GM21381 (cell line): ENCODE data around the gene MAPT.

Source experiments
- ATAC-seq: cut with Tn5 transposase; IDR thresholded peaks from one replicate; pipeline ENCODE4 v1.9.1; 2021; ENCODE audit warnings: mild to moderate bottlenecking, moderate library complexity; ENCODE audit not compliant: unreplicated experiment

Gene MAPT

DNA sequence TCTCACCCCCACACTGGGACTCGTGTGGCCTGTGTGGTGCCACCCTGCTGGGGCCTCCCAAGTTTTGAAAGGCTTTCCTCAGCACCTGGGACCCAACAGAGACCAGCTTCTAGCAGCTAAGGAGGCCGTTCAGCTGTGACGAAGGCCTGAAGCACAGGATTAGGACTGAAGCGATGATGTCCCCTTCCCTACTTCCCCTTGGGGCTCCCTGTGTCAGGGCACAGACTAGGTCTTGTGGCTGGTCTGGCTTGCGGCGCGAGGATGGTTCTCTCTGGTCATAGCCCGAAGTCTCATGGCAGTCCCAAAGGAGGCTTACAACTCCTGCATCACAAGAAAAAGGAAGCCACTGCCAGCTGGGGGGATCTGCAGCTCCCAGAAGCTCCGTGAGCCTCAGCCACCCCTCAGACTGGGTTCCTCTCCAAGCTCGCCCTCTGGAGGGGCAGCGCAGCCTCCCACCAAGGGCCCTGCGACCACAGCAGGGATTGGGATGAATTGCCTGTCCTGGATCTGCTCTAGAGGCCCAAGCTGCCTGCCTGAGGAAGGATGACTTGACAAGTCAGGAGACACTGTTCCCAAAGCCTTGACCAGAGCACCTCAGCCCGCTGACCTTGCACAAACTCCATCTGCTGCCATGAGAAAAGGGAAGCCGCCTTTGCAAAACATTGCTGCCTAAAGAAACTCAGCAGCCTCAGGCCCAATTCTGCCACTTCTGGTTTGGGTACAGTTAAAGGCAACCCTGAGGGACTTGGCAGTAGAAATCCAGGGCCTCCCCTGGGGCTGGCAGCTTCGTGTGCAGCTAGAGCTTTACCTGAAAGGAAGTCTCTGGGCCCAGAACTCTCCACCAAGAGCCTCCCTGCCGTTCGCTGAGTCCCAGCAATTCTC, 132.1 kb downstream of the MAPT start:
- no peak for ATAC-seq

DNA sequence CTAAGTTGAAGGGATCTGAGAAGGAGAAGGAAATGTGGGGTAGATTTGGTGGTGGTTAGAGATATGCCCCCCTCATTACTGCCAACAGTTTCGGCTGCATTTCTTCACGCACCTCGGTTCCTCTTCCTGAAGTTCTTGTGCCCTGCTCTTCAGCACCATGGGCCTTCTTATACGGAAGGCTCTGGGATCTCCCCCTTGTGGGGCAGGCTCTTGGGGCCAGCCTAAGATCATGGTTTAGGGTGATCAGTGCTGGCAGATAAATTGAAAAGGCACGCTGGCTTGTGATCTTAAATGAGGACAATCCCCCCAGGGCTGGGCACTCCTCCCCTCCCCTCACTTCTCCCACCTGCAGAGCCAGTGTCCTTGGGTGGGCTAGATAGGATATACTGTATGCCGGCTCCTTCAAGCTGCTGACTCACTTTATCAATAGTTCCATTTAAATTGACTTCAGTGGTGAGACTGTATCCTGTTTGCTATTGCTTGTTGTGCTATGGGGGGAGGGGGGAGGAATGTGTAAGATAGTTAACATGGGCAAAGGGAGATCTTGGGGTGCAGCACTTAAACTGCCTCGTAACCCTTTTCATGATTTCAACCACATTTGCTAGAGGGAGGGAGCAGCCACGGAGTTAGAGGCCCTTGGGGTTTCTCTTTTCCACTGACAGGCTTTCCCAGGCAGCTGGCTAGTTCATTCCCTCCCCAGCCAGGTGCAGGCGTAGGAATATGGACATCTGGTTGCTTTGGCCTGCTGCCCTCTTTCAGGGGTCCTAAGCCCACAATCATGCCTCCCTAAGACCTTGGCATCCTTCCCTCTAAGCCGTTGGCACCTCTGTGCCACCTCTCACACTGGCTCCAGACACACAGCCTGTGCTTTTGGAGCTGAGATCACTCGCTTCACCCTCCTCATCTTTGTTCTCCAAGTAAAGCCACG, 133.0 kb downstream of the MAPT start:
- no peak for ATAC-seq

DNA sequence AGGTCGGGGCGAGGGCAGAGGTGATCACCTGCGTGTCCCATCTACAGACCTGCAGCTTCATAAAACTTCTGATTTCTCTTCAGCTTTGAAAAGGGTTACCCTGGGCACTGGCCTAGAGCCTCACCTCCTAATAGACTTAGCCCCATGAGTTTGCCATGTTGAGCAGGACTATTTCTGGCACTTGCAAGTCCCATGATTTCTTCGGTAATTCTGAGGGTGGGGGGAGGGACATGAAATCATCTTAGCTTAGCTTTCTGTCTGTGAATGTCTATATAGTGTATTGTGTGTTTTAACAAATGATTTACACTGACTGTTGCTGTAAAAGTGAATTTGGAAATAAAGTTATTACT, 133.6 kb downstream of the MAPT start:
- no peak for ATAC-seq

- no peak for ATAC-seq
These were observed 134.0 kb downstream of the MAPT start for GRCh38 chr17:46028374-46028773.

DNA sequence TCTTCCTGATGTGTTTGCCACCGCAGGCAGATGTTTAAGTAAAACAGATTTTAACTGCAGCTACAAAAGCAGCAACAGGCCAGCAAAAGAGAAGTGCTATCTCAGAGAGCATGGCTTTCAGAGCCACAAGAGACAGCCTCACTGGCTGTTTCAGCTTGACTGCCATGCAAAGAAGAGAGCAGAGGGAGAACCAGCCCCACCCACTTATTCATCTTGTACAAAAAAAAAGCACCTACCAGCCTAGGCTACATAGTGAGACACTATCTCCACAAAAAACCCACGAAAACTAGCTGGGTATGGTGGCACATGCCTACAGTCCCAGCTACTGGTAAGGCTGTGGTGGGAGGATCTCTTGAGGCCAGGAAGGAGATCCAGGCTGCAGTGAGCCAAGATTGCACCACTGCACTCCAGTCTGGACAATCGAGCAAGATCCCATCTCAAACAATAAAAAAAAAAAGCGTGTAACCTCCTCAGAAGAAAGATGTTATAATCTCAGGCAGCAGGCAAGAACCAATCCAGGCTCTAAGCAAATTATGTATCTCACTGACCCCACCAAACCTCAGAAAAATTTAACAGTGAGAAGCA, 134.7 kb downstream of the MAPT start:
- no peak for ATAC-seq

- no peak for ATAC-seq
These were observed 135.3 kb downstream of the MAPT start for GRCh38 chr17:46029627-46030026.

- no peak for ATAC-seq
These were observed 136.4 kb downstream of the MAPT start for GRCh38 chr17:46030752-46031151.

DNA sequence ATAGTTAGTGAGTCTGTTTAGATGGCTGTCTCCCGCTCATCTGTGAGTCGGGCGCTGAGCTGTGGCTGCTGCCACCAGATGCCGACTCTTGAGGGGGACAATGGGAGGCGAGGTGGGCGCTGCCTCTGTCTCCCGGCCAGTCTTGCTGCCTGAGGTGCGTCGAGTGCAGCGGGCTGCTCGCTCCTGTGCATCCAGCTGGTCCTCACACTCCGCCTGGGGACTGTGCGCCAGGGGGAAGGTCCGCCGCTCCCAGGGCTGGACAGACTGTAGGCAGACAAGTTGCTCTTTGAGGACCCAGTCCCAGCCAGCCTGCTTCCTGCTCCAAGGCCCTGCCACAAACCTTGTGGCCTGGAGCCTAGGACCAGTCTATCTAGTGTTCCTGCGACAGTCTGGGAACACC, 137.1 kb downstream of the MAPT start:
- ATAC-seq, result no peak

GRCh38 chr17:46031920-46032319, 137.6 kb downstream of the MAPT start:
- ATAC-seq, result no peak

- no peak for ATAC-seq
These were observed 138.6 kb downstream of the MAPT start for GRCh38 chr17:46032909-46033308.

DNA sequence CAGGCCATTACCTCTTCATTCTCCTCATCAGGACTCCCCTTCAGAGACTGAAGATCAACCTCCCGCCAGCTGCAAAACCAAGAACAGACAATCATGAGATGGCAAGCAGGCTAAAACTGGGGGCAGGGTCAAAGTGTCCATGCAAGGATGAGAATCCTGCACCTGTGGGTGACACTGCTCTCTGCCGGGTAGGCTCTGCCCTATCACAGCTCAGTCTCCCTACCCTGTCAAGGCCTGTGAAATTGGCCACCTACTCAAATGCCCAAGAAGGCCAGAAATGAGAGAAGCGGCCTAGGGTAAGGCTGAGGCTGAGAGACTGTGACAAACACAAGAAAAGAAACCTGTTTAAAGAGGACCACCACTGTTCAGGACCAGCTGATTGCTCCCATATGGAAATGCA, 139.0 kb downstream of the MAPT start:
- no peak for ATAC-seq

- no peak for ATAC-seq
These were observed 140.9 kb downstream of the MAPT start for GRCh38 chr17:46035112-46035818.

GRCh38 chr17:46036491-46036890, 142.1 kb downstream of the MAPT start:
- ATAC-seq, result no peak

- ATAC-seq, result no peak
These were observed 143.4 kb downstream of the MAPT start for GRCh38 chr17:46037722-46038255.

DNA sequence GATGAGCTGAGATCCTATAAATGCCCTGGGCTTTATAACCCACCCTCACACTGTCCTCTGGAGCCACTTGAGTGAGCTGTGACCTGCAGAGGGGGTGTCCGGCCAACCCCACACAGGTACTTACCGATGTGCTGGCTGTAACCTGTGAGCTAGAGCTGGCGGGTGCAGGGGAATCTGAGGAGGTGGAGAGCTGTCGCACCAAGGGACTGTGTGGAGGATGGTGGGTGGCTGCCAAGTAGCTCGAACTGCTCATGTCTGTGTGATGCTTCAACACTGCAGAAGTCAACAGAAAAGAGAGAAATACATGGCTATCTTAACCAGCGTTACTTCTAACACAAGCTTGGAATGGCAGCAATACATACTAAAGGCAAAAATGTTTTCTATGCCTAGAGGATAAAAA, 144.1 kb downstream of the MAPT start:
- ATAC-seq, result no peak

GRCh38 chr17:46038937-46039336, 144.6 kb downstream of the MAPT start:
- no peak for ATAC-seq

GRCh38 chr17:46039592-46040186, 145.3 kb downstream of the MAPT start:
- ATAC-seq, result no peak

DNA sequence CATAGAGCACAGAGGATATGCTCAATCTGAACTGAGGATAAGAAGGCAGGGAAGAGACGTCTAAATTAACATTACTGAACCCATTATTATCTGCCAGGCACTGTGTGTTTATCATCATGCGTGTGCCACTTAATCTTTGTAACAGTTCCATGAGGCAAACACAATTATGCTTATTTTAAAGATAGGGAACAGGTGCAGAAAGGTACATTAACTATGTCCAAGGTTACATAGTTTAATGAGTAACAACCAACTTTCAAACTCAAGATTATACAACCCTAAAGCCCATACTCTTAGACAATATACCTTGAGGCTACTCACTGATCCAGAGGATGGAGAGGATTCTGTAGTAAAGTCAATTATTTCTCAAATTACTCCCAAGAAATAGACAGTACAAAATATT, 147.9 kb downstream of the MAPT start:
- ATAC-seq, result no peak

DNA sequence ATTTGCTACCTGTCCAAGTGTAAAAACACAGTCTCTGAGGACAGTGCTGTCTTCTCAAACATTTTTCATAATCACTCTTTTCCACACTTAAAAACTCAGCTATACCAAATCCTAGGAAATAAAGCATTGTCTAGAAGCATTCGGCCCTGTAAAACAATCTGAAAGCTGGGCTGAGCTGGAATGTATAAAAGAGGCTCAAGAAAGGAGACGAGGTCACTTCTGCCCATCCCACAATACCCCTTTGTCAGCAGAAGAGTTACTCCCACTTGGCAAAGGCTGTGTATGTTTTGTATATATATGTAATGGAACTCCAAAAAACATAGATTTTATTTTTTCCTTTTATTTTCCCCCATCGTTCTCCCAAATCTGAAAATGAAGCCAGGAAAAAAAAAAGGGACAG, 148.6 kb downstream of the MAPT start:
- no peak for ATAC-seq

DNA sequence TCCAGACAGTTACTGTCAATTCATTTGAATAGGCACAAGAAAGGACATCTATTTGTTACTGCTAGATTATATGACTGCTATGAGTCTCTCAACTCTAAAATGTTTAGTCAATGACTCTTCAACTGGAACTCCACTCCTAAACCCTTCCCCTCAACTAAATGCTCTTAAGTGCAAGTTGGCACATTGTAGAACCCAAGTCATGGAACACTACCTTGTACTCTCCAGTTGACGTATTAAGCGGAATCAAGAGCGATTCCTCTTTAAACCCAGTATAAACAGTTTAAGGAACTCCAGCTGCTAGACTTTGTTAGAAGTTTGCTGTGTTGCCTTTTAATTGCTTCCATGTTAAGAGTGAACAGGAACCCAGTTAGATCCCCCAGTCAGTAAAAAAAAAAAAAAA, 149.3 kb downstream of the MAPT start:
- ATAC-seq, result no peak
